GM08714 (cell line): Measurements from ENCODE around the gene ATP1A2.
"Not testable (repeated sequence)": the region's sequence is repeated elsewhere in the genome, so short reads cannot be mapped to it uniquely, and the experiment has no call there.

ENCODE experiments used
- H3K4me3 ChIP-seq: fragments of 200-500 bp; sonication (Bioruptor generic); 2 replicates; pipeline ENCODE4 v1.5.1; 2014; ENCODE audit warnings: mild to moderate bottlenecking, low read length, inconsistent platforms
- ZNF274 ChIP-seq: IDR thresholded peaks from 2 replicates; pipeline ENCODE4 v1.6.1; 2012; ENCODE audit warnings: mild to moderate bottlenecking, low read depth, low read length

ATP1A2 gene

GRCh38 chr1:160117300-160117699 lies 1.7 kb downstream of the ATP1A2 start:
- no peak for TF ChIP-seq ZNF274
- no peak overlapping the region for H3K4me3 ChIP-seq

- H3K4me3 ChIP-seq, result no peak overlapping the region
- no peak for TF ChIP-seq ZNF274
These were observed 2.2 kb downstream of the ATP1A2 start for GRCh38 chr1:160117709-160118183.

- TF ChIP-seq ZNF274, result no peak
- no peak overlapping the region for H3K4me3 ChIP-seq
These were observed 3.4 kb downstream of the ATP1A2 start for GRCh38 chr1:160118928-160119327.

- TF ChIP-seq ZNF274, result no peak
- no peak overlapping the region for H3K4me3 ChIP-seq
These were observed 5.2 kb downstream of the ATP1A2 start for GRCh38 chr1:160120797-160121196.

GRCh38 chr1:160121388-160121787 lies 5.8 kb downstream of the ATP1A2 start:
- no peak for TF ChIP-seq ZNF274
- no peak overlapping the region for H3K4me3 ChIP-seq

- H3K4me3 ChIP-seq, result no peak overlapping the region
- TF ChIP-seq ZNF274, result no peak
These were observed 7.5 kb downstream of the ATP1A2 start for GRCh38 chr1:160122978-160123495.

- no peak overlapping the region for H3K4me3 ChIP-seq
- no peak for TF ChIP-seq ZNF274
These were observed 8.2 kb downstream of the ATP1A2 start for GRCh38 chr1:160123726-160124125.

- no peak for TF ChIP-seq ZNF274
- H3K4me3 ChIP-seq, result no peak overlapping the region
These were observed 9.3 kb downstream of the ATP1A2 start for GRCh38 chr1:160124705-160125478.

- TF ChIP-seq ZNF274, result no peak
- H3K4me3 ChIP-seq, result no peak overlapping the region
These were observed 10.2 kb downstream of the ATP1A2 start for GRCh38 chr1:160125746-160126145.

- not testable (repeated sequence) for H3K4me3 ChIP-seq
These were observed 10.8 kb downstream of the ATP1A2 start for GRCh38 chr1:160126342-160126741.

- TF ChIP-seq ZNF274, result no peak
- no peak overlapping the region for H3K4me3 ChIP-seq
These were observed 11.8 kb downstream of the ATP1A2 start for GRCh38 chr1:160127381-160127780.

GRCh38 chr1:160127865-160128523 lies 12.4 kb downstream of the ATP1A2 start:
- no peak for TF ChIP-seq ZNF274
- no peak overlapping the region for H3K4me3 ChIP-seq

- H3K4me3 ChIP-seq, result no peak overlapping the region
- no peak for TF ChIP-seq ZNF274
These were observed 13.1 kb downstream of the ATP1A2 start for GRCh38 chr1:160128636-160129035.

GRCh38 chr1:160129046-160129445 lies 13.5 kb downstream of the ATP1A2 start:
- H3K4me3 ChIP-seq, result no peak overlapping the region
- no peak for TF ChIP-seq ZNF274

GRCh38 chr1:160129558-160129957 lies 14.0 kb downstream of the ATP1A2 start:
- no peak for TF ChIP-seq ZNF274

More at GRCh38 chr1:160129558-160129957, 14.0 kb downstream of the ATP1A2 start:
- no peak overlapping the region for H3K4me3 ChIP-seq
